ENCODE measurements around the gene PRKN.
"Not testable (repeated sequence)": the region's sequence is repeated elsewhere in the genome, so short reads cannot be mapped to it uniquely, and the experiment has no call there.

The PRKN gene

DNA sequence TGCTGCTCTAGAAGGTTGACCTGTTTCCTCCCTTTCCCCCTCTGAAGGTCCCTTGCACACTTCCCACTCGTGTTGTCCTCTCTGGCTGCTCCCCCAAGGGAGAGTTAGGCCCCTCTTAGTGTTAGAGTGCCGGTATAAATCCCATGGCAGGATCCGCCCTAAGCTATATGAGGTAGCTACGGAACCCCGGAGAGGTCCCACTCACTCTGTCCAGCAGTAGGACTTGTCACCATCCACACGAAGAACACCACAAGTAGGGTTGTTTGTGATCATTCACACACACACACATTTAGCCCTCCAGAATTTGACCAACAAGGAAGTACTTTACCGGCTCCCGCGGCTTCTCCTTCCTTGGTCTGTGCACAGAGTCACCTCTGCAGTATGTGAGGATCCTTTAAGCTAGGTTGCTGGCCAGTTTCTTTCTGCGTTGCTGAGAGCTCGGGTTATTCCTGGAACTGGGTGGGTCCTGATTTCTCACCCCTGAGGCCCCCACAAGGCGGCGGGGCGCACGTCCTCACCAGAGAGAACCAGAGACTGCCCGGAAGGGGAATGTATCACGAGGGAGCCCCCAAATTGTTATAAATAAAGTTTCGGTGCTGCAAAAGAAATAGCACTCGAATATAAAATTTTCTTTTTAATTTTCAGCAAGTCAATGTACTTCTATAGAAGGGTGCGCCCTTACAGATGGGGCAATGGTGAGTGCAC lies 1412.9 kb downstream of the PRKN start:
- not testable (repeated sequence) for DNase-seq (ENCODE audit: low read depth in 2 of 2)

DNA sequence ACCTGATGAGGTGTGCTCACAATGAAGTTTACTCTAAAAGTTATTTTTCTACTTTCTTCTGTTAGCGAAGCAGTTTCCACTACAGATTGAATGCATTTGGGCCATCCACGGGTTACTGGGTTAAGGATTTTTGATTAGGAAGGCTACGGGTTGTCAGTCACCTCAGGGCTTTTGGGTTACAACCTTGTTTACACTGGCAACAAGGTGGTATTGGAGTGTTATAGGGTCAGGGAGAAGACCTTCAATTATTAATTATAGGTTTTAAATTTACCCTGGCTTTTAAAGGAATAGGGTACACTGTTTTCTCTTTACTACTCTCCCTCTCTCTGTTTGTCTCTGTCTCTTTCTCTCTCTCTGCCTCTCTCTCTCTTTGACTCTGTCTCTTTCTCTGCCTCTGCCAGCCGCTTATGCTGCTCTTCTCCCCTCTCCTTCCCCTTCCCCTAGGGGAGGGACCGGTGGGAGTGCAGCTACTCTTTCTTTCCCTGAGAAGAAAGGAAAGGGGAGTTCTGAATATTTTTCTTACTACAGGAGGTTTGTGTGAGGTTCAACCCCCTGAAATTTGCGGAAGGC lies 1413.5 kb downstream of the PRKN start:
- no peak for DNase-seq (ENCODE audit: low read depth in 2 of 2)

DNA sequence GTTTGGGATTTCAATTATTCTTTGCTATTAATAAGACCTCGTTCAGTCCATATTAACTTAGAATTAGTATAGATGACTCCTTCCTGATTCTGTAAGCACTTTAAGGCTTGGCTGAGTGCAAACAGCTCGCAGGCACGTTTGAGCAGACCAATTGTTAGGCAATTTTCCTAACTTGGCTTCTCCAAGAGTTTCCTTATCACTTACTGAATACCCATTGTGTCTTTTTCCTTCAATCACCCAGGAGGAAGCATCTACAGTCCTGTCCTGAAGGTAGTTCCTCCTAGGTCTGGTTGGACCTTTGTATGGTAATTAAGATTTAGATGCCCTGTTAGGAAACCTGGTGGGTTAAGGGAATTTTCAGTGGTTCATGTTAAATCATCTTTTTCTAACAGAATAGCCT lies 1414.1 kb downstream of the PRKN start:
- not testable (repeated sequence) for DNase-seq (ENCODE audit: low read depth in 2 of 2)

DNA sequence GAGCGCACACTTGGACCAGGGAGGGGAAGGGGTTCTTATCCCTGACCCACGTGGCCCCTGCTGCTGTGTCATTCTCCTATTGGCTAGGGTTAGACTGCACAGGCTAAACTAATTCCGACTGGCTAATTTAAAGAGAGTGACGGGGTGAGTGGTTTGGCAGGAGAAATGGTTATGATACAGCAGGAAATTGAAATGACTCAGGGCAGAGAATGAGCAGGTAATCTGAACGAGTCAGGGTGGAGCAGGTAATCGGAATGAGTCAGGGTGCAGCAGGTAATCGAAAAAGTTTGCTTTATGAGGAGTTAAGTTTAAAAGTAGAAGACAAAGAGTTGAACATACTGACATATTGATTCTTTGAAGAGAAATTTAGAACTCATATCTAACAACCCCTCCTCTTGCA lies 1417.8 kb downstream of the PRKN start:
- DNase-seq (ENCODE audit: low read depth in 2 of 2), result not testable (repeated sequence)

DNA sequence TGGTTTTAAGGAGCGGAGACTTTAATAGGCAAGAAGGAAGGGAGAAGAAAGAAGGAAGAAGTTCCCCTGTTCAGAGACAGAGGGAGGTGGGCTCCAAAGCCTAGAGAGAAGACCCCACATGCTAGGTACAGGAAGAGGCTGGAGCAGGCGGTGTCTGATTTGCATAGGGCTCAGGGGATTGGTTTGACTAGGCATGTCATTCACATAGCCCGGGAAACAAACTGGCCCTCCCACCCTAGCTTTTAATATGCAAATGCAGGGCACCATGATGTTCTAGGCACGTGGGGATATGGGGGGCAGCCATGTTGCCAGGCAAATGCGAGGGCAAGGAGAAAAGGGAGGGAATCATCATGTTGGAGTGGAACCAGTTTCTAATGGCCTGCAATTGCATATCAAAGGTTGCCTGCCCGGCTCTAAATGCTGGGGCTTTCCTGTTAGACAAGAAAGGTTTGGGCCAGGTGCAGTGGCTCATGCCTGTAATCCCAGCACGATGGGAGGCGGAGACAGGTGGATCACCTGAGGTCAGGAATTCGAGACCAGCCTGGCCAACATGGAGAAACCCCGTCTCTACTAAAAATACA lies 1419.4 kb downstream of the PRKN start:
- no peak for DNase-seq (ENCODE audit: low read depth in 2 of 2)

DNA sequence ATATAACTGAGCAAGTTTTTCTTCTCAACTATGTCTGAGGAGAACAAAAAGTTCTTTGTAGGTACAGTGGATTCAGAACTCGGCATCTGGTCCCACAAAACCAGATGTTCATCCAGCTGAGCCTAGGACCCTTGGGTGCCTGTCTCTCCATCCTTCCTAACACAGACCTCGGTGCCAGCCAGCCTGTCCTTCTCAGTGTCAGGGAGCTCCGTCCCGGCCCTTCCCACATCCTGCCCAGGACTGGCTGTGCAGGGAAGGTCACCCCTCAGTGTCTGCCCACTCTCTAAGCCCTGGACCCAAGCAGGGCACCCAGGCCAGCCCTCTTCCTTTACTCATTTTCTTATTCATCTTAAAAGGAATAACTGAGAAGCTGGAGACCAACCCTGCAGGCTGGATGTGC lies 1421.7 kb downstream of the PRKN start:
- DNase-seq (ENCODE audit: low read depth in 2 of 2), result no peak

DNA sequence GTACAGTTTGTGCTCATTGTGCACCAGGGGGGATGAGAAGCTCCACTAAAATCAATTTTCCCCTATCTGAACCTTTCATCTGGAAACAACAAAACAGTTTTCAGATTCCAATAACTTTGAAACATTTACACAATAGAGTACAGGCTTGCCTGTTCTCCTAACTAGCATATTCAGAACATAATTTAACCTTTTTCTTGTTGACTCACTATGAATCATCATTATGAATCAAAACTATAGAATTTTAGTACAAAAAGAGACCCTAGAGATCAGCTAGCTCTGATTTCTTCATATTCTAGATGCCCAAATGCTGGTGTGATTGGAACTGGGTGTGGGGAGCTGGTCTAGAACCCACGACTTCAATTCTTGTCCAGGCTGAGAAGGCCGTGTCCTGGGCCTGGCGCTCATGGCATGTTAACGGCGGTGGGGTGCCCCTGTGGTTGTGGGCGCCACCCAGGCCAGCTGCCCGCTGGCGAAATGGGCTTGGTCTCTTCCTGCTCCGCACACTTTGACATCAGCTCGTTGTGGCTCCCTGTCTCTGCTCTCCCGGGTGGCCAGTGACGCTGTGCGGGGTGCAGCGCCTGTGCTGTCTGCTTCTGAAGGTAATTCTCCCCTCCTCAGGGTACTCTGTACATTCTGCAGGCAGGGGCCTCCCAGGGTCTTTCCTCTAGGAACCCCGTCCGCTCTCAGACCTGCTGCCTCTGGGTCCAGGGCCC lies 1423.8 kb downstream of the PRKN start:
- no peak for DNase-seq (ENCODE audit: low read depth in 2 of 2)

DNA sequence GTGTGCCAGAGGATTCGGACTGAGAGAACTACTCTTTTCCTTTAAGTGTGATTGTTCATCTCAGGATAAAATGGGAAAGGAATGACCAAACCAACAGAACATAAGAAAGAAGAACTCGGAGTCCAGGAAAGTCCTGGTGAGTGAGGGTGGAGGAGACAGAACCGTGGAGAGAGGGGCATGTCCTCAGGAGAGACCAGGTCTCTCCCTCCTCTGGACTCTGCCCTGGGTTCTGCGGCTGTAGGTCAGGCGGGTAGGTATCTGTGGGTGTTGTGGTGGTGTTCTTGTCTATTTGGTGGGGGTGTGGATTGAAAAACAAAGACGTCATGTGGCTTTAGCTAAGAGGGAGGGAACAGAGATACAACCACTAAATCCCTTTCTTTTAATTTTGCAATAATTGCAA lies 1424.6 kb downstream of the PRKN start:
- DNase-seq (ENCODE audit: low read depth in 2 of 2), result no peak

DNA sequence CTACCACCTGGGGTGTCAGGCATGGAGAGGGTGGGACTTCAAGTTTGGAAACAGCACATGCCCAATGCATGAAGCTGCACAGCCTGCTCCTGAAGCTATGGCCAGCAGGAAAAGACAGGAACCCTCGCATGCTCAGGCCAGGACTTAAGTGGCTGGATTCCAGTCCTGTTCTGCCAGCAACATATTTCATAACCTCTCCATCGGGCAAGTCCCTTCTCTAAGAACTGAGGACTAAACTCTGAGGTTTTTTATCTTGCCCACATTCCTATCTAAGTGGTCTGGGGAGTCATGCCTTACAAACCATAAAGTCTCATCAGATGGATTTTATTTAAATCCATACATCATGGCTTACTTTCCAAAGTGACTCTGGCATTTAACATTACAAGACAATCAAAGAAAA lies 1426.2 kb downstream of the PRKN start:
- DNase-seq (ENCODE audit: low read depth in 2 of 2), result no peak

DNA sequence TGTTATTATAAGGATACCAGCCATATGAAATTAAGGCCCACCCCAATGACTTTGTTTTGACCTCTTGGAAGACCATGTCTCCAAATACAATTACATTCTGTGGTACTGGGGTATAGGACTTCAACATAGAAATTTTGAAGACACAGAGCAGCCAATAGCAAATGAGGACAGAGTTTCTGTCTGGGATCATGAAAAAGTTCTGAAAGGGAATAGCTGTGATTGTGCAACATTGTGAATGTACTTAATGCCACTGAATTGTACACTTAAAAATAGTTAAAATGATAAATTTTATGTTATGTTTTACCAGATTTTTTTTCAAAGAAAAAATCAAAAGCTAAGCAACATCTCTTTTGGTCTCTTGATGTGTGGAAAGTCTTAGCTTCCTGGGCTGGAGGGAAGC lies 1426.7 kb downstream of the PRKN start:
- no peak for DNase-seq (ENCODE audit: low read depth in 2 of 2)

DNA sequence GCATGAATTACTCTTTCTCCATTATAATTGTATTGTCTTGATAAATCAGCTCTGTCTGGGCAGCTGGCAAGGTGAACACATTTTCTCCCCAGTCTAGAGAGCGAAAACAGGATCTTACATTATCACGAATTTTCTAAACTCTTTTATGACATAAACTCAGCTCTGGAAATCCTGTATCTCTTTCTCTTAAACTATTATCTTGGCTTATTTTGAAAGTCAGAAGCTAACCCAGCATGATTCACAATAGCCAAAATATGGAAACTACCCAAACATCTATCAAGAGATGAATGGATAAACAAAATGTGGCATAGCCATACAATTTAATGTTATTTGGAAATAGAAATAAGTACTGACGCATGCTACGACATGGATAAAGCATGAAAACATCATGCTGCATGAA lies 1427.8 kb downstream of the PRKN start:
- DNase-seq (ENCODE audit: low read depth in 2 of 2), result no peak

All from stimulated activated CD4-positive, alpha-beta T cell treated with anti-CD3 and anti-CD28 coated beads, Interleukin-1b, Interleukin-23, amount 100 ng/mL, for 1 hour (primary cell).